NT2/D1 (cell line): Measurements from ENCODE around the gene MAGEL2.

Experiments
- DNase-seq: peaks from one replicate; pipeline ENCODE4 v3.0.0-alpha.2; 2011; ENCODE audit warnings: low read depth, low spot score
- H3K27me3 ChIP-seq: 2 replicates; pipeline ENCODE4 v1.6.0; 2011; ENCODE audit warnings: mild to moderate bottlenecking; ENCODE audit not compliant: insufficient read length, insufficient read depth
- H3K36me3 ChIP-seq: 2 replicates; pipeline ENCODE4 v1.6.1; 2011; ENCODE audit warnings: mild to moderate bottlenecking, low read length, mixed read lengths; ENCODE audit not compliant: insufficient read depth, insufficient read length
- H3K4me1 ChIP-seq: 2 replicates; pipeline ENCODE4 v1.5.1; 2011; ENCODE audit not compliant: insufficient read depth, insufficient read length
- H3K4me3 ChIP-seq: 2 replicates; pipeline ENCODE4 v1.5.1; 2011; ENCODE audit warnings: low read depth; ENCODE audit not compliant: insufficient read length
- H3K9ac ChIP-seq: 2 replicates; pipeline ENCODE4 v1.6.0; 2011; ENCODE audit warnings: low read depth; ENCODE audit not compliant: insufficient read length
- H3K9me3 ChIP-seq: 2 replicates; pipeline ENCODE4 v1.5.1; 2011; ENCODE audit warnings: mild to moderate bottlenecking, low read length; ENCODE audit not compliant: insufficient read depth
- SUZ12 ChIP-seq: IDR thresholded peaks from 2 replicates; pipeline ENCODE4 v1.6.1; 2011; ENCODE audit not compliant: insufficient read length, insufficient read depth; ENCODE audit errors: extremely low read depth
- YY1 ChIP-seq: IDR thresholded peaks from 2 replicates; pipeline ENCODE4 v1.6.1; 2011; ENCODE audit not compliant: insufficient read length, insufficient read depth
- ZNF274 ChIP-seq: IDR thresholded peaks from 2 replicates; pipeline ENCODE4 v1.6.1; 2011; ENCODE audit warnings: mild to moderate bottlenecking, low read depth, low read length

MAGEL2 gene

DNA sequence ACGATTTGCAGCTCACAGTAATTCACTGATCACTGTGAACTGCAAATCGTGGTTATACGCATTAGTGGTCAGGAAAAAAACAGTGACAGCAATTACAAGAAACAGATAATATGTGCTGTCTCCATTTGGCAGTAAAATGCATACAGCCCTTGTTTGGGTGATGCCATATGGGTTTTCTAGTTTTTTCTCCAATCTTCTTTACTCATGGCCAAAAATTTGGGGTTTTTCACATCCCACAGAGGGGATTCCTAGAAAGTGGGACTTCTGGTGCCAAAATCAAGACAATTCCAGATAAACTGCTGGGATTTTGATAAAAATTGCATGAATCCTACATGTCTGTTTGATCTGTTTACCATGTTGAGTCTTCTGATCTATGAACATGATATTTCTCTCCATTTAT lies 23.8 kb upstream of the MAGEL2 start:
- no peak for DNase-seq
- TF ChIP-seq SUZ12 (no peak), YY1 (no peak), ZNF274 (no peak)
- no peaks in the 10 kb centered on the region for H3K27me3 ChIP-seq

DNA sequence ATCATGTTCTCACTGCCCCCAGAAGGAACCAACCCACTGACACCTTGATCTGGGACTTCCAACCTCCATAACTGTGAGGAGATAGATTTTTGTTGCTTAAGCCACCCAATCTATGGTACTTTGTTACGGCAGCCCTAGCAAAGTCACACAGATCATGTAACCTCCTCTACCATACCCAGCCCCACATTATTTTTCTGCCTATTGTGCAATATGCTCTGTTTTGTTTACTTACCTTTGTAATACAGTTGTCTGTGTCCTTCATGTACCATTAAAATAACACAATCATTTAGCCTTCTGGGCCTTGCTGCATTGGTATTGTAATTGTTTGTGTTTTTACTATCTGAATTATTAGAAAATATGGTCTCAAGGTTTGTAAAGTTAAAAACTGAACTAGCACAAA lies 23.3 kb upstream of the MAGEL2 start:
- Histone ChIP-seq H3K27me3 (no peaks in the 10 kb centered on the region), H3K9ac (no peak overlapping the region), H3K9me3 (no peaks in the 10 kb centered on the region), H3K36me3 (no peaks in the 10 kb centered on the region), H3K4me1 (no peaks in the 10 kb centered on the region), H3K4me3 (no peak overlapping the region)
- TF ChIP-seq YY1 (no peak), SUZ12 (no peak), ZNF274 (no peak)
- no peak for DNase-seq

More for the DNA sequence above, 23.8 kb upstream of the MAGEL2 start:
- Histone ChIP-seq H3K9ac (no peak overlapping the region), H3K4me1 (no peaks in the 10 kb centered on the region), H3K9me3 (no peaks in the 10 kb centered on the region), H3K4me3 (no peak overlapping the region), H3K36me3 (no peaks in the 10 kb centered on the region)

DNA sequence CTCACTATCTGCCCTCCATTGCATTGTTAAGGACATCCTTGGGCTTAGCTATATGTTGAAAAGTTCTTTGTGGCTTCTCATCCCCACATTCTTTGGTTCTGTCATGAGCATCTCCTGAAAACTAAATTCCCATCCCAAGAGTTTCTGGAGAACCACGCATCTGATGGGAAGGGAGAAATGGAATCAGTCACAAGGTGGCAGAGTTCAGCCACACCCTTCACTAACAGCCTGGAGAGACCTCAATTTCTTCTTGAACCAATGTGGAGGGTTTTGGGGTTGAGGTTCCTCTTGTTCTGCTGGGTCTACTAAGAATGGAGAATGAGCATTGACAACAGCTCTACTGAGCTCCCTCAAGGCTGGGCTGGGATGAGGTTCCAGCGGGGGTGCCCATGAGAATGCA lies 15.6 kb upstream of the MAGEL2 start:
- no peaks in the 10 kb centered on the region for H3K36me3 ChIP-seq
- no peak for DNase-seq
- TF ChIP-seq SUZ12 (no peak), YY1 (no peak), ZNF274 (no peak)
- no peaks in the 10 kb centered on the region for H3K4me1 ChIP-seq
- no peaks in the 10 kb centered on the region for H3K27me3 ChIP-seq
- no peak overlapping the region for H3K4me3 ChIP-seq
- H3K9ac ChIP-seq, result no peak overlapping the region
- no peaks in the 10 kb centered on the region for H3K9me3 ChIP-seq

DNA sequence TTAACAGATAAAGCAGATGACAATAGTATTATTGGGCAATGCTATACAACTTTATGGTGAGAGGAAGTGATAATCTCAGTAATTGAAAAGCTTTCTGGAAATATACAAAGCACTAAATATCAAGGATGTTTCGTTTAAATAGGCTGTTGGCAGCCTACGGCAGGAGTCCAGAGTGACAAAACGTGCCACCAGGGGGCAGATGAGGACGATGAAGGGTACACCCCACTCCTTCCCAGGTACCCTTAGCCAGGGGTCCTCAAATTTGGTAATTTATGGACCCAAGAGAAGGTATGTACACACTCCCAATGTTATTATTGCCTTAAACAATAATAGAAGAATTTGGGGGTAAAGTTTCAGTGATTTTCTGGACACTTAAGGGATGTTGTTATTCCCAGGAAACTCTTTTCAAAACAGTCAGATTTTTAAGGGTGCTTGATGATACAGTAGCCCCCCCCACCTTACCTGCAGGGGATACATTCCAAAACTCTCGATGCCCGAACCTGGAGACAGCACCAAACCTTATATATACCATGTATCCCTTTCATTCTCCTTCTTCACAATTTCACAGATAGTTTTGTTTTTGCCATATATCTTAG lies 1.4 kb upstream of the MAGEL2 start:
- peaks cover 10% of the 10 kb centered on the region for H3K36me3 ChIP-seq
- H3K9ac ChIP-seq, result no peak overlapping the region
- H3K4me3 ChIP-seq, result no peak overlapping the region
- H3K4me1 ChIP-seq, result peaks cover 3% of the 10 kb centered on the region
- H3K9me3 ChIP-seq, result no peaks in the 10 kb centered on the region
- DNase-seq, result no peak
- peaks cover 20% of the 10 kb centered on the region for H3K27me3 ChIP-seq
- TF ChIP-seq SUZ12 (no peak), YY1 (no peak), ZNF274 (no peak)

DNA sequence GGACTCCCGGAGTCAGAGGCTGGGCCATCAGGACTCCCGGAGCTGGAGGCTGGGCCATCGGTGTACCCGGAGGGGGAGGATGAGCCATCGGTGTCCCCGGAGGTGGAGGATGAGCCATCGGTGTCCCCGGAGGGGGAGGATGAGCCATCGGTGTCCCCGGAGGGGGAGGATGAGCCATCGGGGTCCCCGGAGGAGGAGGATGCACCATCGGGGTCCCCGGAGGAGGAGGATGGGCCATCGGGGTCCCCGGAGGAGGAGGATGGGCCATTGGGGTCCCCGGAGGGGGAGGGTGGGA lies 719 bp downstream of the MAGEL2 start:
- Histone ChIP-seq H3K27me3 (peaks cover 20% of the 10 kb centered on the region), H3K9me3 (no peaks in the 10 kb centered on the region), H3K9ac (peak overlapping the region; percentile 68), H3K4me3 (peak overlapping the region; percentile 71), H3K36me3 (peaks cover 10% of the 10 kb centered on the region), H3K4me1 (peaks cover 6% of the 10 kb centered on the region)
- DNase-seq, result no peak
- TF ChIP-seq ZNF274 (no peak), SUZ12 (no peak), YY1 (no peak)

DNA sequence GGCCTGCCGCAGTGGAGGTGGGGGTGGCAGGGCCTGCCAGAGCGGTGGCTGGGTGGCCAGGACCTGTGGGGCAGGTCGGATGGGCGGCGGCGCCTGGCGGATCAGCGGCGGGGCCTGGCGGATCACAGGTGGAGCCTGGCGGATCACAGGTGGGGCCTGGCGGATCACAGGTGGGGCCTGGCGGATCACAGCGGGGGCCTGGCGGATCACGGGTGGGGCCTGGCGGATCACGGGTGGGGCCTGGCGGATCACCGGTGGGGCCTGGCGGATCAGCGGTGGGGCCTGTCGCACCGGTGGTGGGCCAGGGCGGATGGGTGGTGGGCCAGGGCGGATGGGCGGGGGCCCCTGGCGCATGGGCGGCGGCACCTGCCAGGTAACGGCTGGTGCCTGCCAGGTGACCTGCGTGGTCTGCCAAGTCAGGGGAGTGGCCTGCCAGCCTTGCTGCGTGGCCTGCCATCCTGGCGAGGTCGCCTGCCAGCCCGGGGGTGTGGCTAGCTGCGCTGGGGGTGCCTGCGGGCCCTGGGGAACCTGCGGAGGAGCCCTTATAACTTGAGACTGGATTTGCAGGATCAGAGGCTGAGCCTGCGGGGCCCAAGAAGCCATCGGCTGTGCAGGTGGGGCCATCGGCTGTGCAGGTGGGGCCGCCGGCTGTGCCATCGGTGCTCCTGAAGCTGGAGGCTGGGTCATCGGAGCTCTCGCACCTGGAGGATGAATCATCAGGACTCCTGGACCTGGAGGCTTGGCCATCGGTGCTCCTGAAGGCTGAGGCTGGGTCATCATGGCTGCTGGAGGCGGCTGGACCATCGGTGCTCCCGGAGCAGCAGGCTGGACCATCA lies 1.3 kb downstream of the MAGEL2 start:
- H3K4me3 ChIP-seq, result peak overlapping the region; percentile 71
- peaks cover 6% of the 10 kb centered on the region for H3K4me1 ChIP-seq
- DNase-seq, result no peak
- peak overlapping the region; percentile 42 for H3K9ac ChIP-seq
- no peaks in the 10 kb centered on the region for H3K9me3 ChIP-seq
- TF ChIP-seq ZNF274, result no peak
- TF ChIP-seq YY1, result no peak
- TF ChIP-seq SUZ12, result no peak
- peaks cover 20% of the 10 kb centered on the region for H3K27me3 ChIP-seq
- peaks cover 10% of the 10 kb centered on the region for H3K36me3 ChIP-seq

DNA sequence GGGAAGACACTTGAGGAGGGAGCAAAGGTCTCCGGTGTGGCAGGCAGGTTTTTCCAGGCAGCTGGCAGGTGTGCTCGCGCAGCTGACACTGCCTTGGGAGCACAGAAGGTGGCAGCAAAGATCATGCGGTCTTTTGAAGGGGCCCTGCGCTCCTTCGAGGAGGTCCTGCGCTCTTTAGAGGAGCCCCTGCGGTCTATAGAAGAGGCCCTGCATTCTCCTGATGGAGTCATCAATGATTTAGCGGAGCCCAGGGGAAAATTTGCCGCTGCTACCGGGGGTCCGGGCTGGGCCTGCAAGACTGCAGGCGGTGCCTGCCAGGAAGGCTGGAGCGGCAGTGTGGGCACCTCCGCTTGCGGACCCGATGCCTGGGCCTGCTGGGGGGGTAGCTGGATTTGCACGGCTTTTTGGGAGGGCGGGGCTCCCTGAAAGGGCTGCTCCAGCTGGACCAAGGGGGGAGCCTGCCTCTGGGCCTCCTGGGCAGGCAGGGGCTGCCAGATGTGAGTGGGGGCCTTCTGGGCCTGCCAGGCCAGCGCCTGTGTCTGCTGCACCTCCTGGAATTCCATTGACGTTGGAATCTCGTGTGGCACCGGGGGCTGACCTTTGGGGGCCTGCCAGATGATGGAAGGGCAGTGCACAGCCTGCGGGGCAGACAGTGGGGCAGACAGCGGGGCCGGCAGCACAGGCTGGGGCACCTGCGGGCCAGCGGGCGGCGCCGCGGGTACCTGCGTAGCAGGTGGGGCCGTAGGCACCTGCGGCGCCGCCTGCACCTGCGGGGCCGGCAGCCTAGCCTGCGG lies 2.1 kb downstream of the MAGEL2 start:
- no peaks in the 10 kb centered on the region for H3K9me3 ChIP-seq
- no peak for DNase-seq
- H3K27me3 ChIP-seq, result peaks cover 20% of the 10 kb centered on the region
- peaks cover 10% of the 10 kb centered on the region for H3K36me3 ChIP-seq
- no peak overlapping the region for H3K9ac ChIP-seq
- H3K4me1 ChIP-seq, result peaks cover 6% of the 10 kb centered on the region
- H3K4me3 ChIP-seq, result no peak overlapping the region
- no peak for TF ChIP-seq SUZ12
- TF ChIP-seq YY1, result no peak
- no peak for TF ChIP-seq ZNF274
